Measurements from ENCODE around the gene EXTL1.
A peak's percentile ranks its signal among the peaks of the same experiment; 100 is the strongest.

The EXTL1 gene

DNA sequence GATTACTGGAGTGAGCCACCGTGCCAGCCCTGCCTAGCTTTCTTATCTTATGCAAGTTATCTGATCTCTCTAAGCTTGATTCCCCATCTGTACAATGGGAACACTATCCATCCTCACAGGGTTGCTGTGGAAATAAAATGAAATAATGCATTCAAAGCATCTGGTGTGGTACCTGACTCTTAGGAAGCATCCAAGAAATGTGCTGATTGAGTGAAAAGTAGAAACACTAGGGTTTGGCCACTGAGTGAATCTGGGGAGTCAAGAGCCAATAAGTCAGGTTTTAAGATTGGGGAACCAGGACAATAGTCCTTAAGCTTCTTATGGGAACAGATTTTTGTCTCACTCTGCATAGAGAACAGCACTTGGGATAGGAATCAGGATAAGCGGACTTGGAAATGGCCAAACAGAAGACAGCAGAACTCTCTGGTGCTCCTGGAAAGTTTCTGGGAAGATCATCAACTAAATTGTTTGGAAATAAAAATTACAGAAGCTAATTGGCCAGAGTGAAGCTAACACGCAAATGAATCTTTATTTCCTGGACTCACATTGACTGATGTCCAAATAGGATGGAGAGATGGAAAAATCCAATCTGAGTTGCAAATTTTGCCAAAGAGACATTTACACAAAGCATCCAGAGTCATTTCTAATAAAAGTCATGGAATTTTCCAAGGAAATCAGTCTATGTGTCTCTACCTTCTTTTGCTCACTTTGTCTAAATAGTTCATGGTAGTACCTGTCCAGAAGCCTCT, 27.0 kb upstream of the EXTL1 start:
- peak overlapping the region in 1 of 3 experiments; percentile 14 for H3K4me3 Mint-ChIP-seq
- H3K9me3 Mint-ChIP-seq, result no peaks in the 10 kb centered on the region
- H3K27ac Mint-ChIP-seq, result no peak overlapping the region
- H3K36me3 Mint-ChIP-seq (ENCODE audit: low read depth), result no peaks in the 10 kb centered on the region
- peaks cover 73% of the 10 kb centered on the region for H3K4me1 Mint-ChIP-seq
- TF ChIP-seq, protein P1, sequence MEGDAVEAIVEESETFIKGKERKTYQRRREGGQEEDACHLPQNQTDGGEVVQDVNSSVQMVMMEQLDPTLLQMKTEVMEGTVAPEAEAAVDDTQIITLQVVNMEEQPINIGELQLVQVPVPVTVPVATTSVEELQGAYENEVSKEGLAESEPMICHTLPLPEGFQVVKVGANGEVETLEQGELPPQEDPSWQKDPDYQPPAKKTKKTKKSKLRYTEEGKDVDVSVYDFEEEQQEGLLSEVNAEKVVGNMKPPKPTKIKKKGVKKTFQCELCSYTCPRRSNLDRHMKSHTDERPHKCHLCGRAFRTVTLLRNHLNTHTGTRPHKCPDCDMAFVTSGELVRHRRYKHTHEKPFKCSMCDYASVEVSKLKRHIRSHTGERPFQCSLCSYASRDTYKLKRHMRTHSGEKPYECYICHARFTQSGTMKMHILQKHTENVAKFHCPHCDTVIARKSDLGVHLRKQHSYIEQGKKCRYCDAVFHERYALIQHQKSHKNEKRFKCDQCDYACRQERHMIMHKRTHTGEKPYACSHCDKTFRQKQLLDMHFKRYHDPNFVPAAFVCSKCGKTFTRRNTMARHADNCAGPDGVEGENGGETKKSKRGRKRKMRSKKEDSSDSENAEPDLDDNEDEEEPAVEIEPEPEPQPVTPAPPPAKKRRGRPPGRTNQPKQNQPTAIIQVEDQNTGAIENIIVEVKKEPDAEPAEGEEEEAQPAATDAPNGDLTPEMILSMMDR (IDR thresholded peaks at IDR 0.05; ENCODE audit: unreplicated experiment in 3 of 3), result no peak
- H3K27me3 Mint-ChIP-seq (ENCODE audit: low read depth), result peaks cover 5% of the 10 kb centered on the region

DNA sequence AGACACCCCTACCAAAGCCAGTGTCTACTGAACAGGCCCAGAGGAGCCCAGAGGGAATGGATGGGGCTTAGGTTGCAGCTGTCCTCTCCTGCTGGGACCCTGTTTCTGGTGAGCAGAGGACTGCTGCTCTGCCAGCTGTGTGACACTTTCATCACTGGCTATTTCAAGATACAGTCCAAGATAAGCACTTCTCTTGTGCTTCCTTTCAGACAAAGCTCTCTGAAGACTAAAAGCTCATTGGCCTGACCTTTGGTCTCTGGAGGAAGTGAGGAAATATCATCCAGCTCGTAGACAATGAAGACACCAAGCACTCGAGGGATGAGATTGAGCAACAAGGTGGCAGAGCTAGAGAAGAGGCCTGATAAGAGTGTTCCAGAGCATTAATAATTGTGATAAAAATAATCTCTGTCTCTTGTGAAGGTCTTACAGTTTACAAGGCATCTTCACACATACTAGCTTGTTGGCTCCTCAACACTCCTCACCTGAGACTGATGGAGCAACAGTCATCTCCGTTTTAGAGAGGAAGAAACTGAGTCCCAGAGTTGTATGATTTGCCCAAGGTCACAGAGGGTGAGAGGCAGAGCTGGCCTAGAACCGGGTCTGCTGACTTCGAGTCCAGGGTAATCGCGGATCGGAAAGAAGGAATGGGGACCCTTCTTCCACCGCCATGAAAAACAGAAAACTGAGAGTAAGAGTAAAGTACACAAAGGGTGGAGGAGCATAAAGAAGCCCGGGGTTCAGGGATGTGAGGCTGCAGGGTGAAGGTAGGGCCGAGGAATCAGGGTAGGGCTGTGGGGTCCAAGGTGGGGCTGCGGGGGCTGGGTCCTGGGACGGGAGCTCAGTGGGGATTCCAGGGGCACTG, 24.4 kb upstream of the EXTL1 start:
- Mint-ChIP-seq H3K27ac (peak overlapping the region; percentile 95 to 97 (median 97)), H3K36me3 (ENCODE audit: low read depth) (no peaks in the 10 kb centered on the region), H3K4me1 (peaks cover 58% of the 10 kb centered on the region)

DNA sequence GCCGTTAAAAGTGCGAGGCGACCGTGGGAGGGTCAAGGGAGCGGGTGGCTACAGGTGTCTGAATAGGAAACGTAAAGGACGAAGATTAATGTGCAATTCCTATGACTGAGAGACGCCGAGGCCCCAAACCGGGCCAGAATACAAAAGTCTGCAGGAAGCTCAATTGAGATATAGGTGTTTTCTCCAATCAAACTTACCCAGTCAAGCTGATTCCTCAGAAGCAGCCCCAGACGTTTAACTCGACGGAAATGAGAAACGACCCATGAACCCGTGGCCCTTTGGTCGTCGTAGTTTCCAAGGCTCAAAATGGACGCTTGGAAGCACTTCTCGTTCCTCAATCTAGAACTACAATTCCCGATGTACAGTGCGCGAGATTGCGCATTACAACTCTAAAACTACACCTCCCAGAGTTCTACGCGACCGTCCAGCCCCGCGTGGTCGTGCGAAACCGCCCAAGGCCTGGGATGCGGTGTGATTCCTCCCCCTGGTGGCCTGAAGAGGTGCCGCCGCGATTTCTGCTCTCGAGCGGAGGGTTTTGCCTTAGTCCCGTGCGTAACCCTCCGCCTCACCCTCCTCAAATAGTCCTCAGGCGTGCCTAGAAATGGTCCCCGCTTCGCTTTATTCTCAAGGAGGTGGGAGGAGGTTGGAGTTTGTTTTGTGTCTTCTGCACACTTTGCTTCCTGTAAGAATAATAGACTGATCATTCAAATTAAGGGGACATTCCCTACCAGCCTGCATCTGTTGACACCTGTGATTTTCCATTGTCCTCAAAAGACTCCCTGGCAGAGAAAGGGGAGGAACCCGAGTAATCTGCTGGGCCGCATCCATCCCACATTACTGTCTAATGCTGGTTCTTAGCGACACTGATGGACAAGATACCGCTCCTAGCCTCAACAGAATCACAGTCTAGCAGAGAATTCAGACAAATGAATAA, 23.5 kb upstream of the EXTL1 start, which contains the start of gene PAFAH2:
Gene PAFAH2 (minus strand): TSS at position 236 of the 934 bp plus-strand sequence. CDS start 7,247 bp downstream, outside the sequence.
- TF ChIP-seq, protein P1 (IDR thresholded peaks at IDR 0.05; ENCODE audit: unreplicated experiment in 3 of 3), result peak; percentile 92 to 99 (median 93)
- H3K4me1 Mint-ChIP-seq, result peaks cover 49% of the 10 kb centered on the region
- H3K36me3 Mint-ChIP-seq (ENCODE audit: low read depth), result no peaks in the 10 kb centered on the region
- H3K9me3 Mint-ChIP-seq, result no peaks in the 10 kb centered on the region
- peak within 1 kb of the TSS; percentile 91 to 95 (median 93) for H3K4me3 Mint-ChIP-seq
- H3K27me3 Mint-ChIP-seq (ENCODE audit: low read depth), result peaks cover 5% of the 10 kb centered on the region
- peak within 1 kb of the TSS; percentile 95 to 97 (median 97) for H3K27ac Mint-ChIP-seq

More for the DNA sequence above, 24.4 kb upstream of the EXTL1 start:
- TF ChIP-seq, protein P1 (IDR thresholded peaks at IDR 0.05; ENCODE audit: unreplicated experiment in 3 of 3), result no peak
- Mint-ChIP-seq H3K9me3 (no peaks in the 10 kb centered on the region), H3K27me3 (ENCODE audit: low read depth) (peaks cover 5% of the 10 kb centered on the region), H3K4me3 (peak overlapping the region; percentile 91 to 95 (median 93))

DNA sequence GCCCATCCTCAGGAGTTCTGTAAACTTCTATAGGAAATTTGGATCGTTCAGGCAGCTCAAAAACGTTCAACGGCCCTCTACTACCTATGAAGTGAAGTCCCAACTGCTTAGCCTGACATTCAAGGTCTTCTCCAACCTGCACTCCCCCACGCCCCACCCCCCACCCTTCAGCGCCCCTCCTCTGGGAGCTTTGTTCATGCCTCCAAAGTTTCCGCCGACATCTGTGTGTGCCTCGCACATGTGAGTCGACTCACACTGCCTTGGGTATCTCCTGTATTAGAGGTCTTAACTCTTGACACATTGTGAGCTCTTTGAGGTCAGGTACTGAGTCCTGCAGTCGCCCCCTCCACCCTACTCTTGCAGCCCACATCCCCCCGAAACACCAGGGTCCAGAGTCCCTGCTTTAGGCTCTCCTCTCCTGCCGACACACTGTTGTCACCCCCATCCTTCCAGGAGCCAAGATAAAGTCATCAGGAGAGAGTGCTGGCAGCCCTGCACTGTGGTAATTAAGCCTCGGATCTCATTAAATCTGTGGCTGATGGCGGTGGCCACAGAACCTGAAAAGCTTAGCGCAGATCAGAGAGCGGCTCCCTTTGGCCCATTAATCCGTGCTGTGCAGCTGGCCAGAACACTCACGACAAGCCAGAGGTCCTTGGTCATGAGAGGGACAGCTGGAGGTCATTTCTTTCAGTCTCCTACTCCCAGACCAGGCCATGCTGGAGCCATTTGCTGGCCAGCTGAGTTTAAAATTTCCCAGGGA, 22.4 kb upstream of the EXTL1 start:
- Mint-ChIP-seq H3K27ac (peak overlapping the region; percentile 95 to 97 (median 97)), H3K36me3 (ENCODE audit: low read depth) (no peaks in the 10 kb centered on the region), H3K4me3 (peak overlapping the region in 2 of 3 experiments; percentile 91 to 93), H3K4me1 (peaks cover 40% of the 10 kb centered on the region), H3K27me3 (ENCODE audit: low read depth) (peaks cover 6% of the 10 kb centered on the region), H3K9me3 (no peaks in the 10 kb centered on the region)
- TF ChIP-seq, protein P1 (IDR thresholded peaks at IDR 0.05; ENCODE audit: unreplicated experiment in 3 of 3), result no peak

DNA sequence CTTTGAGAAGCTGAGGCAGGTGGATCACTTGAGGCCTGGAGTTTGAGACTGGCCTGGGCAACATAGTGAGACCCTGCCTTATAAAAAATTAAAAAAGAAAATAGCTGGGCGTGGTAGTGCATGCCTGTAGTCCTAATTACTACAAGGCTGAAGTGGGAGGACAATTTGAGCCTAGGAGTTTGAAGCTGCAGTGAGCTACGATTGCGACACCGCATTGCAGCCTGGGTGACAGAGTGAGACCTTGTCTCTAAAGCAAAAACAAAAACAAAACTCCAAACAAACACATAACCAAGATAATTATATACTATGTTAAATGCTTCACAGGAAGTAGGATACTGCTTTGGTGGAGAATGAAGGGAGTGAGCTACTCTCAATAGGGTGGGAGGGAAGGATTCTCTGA, 18.3 kb upstream of the EXTL1 start:
- Mint-ChIP-seq H3K36me3 (ENCODE audit: low read depth) (no peaks in the 10 kb centered on the region), H3K4me3 (no peak overlapping the region), H3K27ac (no peak overlapping the region), H3K27me3 (ENCODE audit: low read depth) (peaks cover 13% of the 10 kb centered on the region), H3K9me3 (no peaks in the 10 kb centered on the region), H3K4me1 (peaks cover 23% of the 10 kb centered on the region)
- TF ChIP-seq, protein P1 (IDR thresholded peaks at IDR 0.05; ENCODE audit: unreplicated experiment in 3 of 3), result no peak
